ENCODE measurements around the gene TSC22D4. TPM values are rescaled to one million over a fixed set of nuclear protein-coding genes. Genes with fewer than 3 reads are reported as not detected.

Gene TSC22D4
- total RNA-seq, 4 donors from 2014 or later = 57.3 to 97.7 (median 68.0) TPM

DNA sequence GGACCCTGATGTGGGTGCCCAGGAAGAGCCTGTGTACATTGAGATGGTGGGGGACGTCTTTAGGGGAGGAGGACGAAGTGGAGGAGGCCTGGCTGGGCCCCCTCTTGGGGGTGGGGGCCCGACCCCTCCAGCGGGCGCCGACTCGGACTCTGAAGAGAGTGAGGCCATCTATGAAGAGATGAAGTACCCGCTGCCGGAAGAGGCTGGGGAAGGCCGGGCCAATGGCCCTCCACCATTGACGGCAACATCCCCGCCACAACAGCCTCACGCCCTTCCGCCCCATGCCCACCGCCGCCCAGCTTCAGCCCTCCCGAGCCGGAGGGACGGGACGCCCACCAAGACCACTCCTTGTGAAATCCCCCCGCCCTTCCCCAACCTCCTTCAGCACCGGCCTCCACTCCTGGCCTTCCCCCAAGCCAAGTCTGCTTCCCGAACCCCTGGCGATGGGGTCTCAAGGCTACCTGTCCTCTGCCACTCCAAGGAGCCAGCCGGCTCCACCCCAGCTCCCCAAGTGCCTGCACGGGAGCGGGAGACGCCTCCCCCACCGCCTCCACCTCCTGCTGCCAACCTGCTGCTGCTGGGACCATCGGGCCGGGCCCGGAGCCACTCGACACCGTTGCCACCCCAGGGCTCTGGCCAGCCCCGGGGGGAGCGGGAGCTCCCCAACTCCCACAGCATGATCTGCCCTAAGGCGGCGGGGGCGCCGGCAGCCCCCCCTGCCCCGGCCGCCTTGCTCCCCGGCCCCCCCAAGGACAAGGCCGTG lies 9.5 kb upstream of the TSC22D4 start:
- intact Hi-C loops (cut with DNase I; ENCODE audit: low total_unique reads) = no loop called here
- 94% methylated on average over 29 to 32 of the region's 44 CpGs for WGBS, 2 donors
- H3K4me3 ChIP-seq (ENCODE audit: low read depth, poor library complexity, severe bottlenecking) = no peak overlapping the region
- DNase-seq (ENCODE audit: low spot score in 2 of 2) = no peak
- TF ChIP-seq POLR2A (IDR thresholded peaks at IDR 0.05) = no peak
- TF ChIP-seq, protein P1, sequence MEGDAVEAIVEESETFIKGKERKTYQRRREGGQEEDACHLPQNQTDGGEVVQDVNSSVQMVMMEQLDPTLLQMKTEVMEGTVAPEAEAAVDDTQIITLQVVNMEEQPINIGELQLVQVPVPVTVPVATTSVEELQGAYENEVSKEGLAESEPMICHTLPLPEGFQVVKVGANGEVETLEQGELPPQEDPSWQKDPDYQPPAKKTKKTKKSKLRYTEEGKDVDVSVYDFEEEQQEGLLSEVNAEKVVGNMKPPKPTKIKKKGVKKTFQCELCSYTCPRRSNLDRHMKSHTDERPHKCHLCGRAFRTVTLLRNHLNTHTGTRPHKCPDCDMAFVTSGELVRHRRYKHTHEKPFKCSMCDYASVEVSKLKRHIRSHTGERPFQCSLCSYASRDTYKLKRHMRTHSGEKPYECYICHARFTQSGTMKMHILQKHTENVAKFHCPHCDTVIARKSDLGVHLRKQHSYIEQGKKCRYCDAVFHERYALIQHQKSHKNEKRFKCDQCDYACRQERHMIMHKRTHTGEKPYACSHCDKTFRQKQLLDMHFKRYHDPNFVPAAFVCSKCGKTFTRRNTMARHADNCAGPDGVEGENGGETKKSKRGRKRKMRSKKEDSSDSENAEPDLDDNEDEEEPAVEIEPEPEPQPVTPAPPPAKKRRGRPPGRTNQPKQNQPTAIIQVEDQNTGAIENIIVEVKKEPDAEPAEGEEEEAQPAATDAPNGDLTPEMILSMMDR (IDR thresholded peaks at IDR 0.05) = no peak

DNA sequence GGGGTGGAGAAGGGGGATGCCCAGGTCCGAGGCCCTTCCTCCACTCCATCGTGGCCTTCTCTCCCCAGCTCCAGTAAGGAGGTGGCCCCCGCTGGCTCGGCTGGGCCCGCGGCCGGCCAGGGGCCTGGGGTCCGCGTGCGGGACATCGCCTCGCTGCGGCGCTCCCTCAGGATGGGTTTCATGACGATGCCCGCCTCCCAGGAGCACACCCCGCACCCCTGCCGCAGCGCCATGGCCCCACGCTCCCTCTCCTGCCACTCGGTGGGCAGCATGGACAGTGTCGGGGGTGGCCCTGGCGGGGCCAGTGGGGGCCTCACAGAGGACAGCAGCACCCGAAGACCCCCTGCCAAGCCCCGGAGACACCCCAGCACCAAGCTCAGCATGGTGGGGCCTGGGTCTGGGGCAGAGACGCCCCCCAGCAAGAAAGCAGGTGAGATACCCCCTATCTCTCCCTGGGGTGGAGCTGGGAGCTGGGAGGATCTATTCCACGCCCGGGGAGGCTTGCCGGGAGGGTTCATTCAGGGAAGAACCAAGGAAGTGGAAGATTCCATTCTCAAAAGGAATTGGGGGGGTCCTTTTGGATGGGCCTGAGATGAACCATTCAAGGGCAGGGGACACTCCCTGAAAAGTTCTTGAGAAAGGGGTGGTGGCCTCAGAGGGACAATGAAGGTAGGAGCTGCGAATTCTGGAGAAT lies 7.9 kb upstream of the TSC22D4 start:
- DNase-seq (ENCODE audit: low spot score in 2 of 2) = no peak
- WGBS, 2 donors = 79 to 84% methylated on average over 15 to 28 of the region's 30 CpGs
- no peak overlapping the region for H3K4me3 ChIP-seq (ENCODE audit: low read depth, poor library complexity, severe bottlenecking)
- no peak for TF ChIP-seq POLR2A (IDR thresholded peaks at IDR 0.05)
- TF ChIP-seq, protein P1 (IDR thresholded peaks at IDR 0.05) = no peak
- intact Hi-C loops (cut with DNase I; ENCODE audit: low total_unique reads) = no loop called here

DNA sequence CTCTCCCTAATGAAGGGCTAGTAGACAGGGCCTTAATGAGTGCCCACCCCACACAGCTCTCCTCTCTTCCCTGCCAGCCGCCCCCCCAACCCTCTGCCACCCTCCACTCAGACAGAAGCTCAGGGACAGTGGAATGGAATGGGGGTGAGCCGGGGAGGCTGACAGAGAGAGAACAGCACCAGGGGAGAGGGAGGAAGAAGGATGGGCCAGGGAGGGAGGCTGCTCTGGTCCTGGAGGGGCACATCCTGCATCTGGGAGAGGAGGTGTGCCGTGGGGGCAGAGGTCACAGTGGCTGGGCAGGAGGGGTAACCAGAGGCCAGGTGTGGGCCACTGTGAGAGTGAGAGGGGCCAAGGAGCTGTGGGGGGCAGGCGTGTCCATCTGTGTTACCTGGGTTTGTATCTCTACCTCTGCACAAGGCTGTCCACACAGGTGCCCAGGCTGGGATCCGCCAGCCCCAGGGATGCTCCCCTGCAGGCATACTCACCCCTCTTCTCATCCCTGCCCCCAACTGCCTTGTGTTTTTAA lies 7.2 kb upstream of the TSC22D4 start:
- intact Hi-C loops (cut with DNase I; ENCODE audit: low total_unique reads) = no loop called here
- no peak overlapping the region for H3K4me3 ChIP-seq (ENCODE audit: low read depth, poor library complexity, severe bottlenecking)
- TF ChIP-seq, protein P1 (IDR thresholded peaks at IDR 0.05) = no peak
- TF ChIP-seq POLR2A (IDR thresholded peaks at IDR 0.05) = no peak
- 87 to 92% methylated on average over 5 of the region's 5 CpGs for WGBS, 2 donors
- DNase-seq (ENCODE audit: low spot score in 2 of 2) = no peak

DNA sequence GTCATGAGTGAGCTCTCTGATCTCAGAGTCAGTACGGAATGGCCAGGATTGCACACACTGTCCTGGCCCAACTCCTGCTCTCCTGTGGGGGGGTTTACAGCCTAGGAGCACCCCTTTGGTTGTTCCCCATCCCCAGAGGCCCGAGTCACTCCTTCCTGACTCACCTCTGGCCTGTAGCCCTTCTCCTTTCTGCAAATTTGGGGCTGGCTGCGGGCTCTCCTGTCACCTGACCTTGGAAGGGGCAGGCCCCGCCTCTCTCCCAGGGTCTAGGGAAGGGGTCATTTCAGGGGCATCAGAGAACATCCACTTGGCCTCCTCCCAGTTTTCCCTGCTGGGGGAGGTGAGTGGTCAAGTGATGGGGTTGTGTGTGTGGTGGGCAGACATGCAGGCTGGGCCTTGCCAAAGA lies 6.5 kb upstream of the TSC22D4 start:
- intact Hi-C loops (cut with DNase I; ENCODE audit: low total_unique reads) = no loop called here
- DNase-seq (ENCODE audit: low spot score in 2 of 2) = no peak
- 79 to 83% methylated on average over 4 of the region's 4 CpGs for WGBS, 2 donors
- no peak for TF ChIP-seq POLR2A (IDR thresholded peaks at IDR 0.05)
- TF ChIP-seq, protein P1 (IDR thresholded peaks at IDR 0.05) = no peak
- H3K4me3 ChIP-seq (ENCODE audit: low read depth, poor library complexity, severe bottlenecking) = no peak overlapping the region

DNA sequence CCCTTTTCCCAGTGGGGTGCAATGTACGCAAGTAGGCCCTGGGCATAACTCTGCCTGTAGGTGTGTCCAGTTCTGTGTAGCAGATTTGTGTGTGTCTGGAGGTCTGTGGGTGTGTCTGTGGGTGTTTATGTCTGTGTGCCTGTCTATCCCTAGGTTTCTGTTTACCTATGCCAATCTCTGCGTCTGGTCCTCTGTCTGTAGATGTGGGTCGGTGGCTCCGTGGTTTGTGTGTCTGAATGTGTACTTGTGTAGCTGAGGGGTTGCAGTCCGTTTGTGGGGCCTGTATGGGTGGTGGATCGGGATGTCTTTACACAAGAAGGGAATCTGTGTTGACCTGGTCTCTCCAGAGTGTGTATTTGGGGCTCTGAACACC lies 5.6 kb upstream of the TSC22D4 start:
- intact Hi-C loops (cut with DNase I; ENCODE audit: low total_unique reads) = loop anchor here (5.0 kb wide), 1 partner anchor 203 kb away; no protein-coding TSS in a partner anchor
- no peak for TF ChIP-seq POLR2A (IDR thresholded peaks at IDR 0.05)
- TF ChIP-seq, protein P1 (IDR thresholded peaks at IDR 0.05) = no peak
- DNase-seq (ENCODE audit: low spot score in 2 of 2) = no peak
- H3K4me3 ChIP-seq (ENCODE audit: low read depth, poor library complexity, severe bottlenecking) = no peak overlapping the region
- WGBS, 2 donors = 85 to 86% methylated on average over 6 of the region's 6 CpGs

Measured in lower leg skin (tissue), 4 donors.